GM21529 (cell line): ENCODE measurements around the gene HERC4.
"Not testable (repeated sequence)": the region's sequence is repeated elsewhere in the genome, so short reads cannot be mapped to it uniquely, and the experiment has no call there.

Source experiments
- ATAC-seq: cut with Tn5 transposase; IDR thresholded peaks from one replicate; pipeline ENCODE4 v1.9.1; 2021; ENCODE audit not compliant: unreplicated experiment

Gene HERC4

DNA sequence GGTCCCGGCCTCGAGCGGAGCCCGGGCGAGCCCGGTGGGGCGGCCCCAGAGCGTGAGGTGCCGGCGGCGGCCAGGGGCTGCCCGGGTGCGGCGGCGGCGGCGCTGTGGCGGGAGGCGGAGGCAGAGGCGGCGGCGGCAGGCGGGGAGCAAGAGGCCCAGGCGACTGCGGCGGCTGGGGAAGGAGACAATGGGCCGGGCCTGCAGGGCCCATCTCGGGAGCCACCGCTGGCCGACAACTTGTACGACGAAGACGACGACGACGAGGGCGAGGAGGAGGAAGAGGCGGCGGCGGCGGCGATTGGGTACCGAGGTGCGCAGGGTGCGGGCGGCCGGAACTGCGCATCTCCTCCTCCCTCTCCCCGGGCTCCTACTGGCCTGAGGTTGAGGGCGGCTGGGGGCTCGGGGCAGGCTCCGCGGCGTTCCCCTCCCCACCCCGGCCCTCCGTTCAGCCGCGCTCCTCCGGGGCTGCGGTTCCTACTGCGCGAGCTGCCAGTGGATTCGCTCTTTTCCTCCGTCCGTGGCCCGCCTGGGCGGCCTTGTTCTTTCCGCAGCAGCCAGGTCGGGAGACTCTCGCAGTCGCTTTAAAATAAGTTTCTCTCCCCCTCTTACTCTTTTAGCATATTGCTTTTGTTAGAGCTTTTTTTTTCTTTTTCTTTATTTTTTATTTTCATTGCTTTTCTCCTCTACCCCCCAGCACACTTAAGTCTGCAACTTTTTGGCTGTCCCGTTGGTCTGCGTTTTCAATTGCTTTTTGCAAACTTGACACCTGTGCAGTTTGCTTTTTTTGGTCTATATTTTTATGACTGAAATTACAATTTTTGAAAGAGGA, 190.0 kb downstream of the HERC4 start:
- peak; percentile 64 for ATAC-seq

DNA sequence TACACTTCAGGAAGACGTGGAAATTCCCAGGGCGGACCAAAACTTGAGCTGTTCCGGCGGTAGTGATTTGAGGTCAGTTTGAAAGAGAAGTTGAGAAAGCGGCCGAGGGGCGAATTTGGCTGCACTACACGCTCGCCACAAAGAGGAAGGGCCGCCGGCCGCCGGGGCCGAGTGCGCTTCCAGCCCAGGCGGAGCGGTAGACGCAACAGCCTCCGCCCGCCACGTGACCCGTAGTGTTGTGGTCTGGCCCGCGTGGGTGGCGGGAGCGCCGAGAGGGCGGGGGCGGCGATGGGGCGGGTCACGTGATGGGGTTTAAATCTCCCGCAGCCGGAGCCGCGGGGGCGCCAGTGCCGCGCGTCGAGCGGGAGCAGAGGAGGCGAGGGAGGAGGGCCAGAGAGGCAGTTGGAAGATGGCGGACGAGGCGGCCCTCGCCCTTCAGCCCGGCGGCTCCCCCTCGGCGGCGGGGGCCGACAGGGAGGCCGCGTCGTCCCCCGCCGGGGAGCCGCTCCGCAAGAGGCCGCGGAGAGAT, 190.7 kb downstream of the HERC4 start, which contains the start of gene SIRT1:
Gene SIRT1 (plus strand): TSS at position 344 of the 529 bp plus-strand sequence. CDS start 66 bp downstream, at position 410.
- ATAC-seq, result peak; percentile 83

DNA sequence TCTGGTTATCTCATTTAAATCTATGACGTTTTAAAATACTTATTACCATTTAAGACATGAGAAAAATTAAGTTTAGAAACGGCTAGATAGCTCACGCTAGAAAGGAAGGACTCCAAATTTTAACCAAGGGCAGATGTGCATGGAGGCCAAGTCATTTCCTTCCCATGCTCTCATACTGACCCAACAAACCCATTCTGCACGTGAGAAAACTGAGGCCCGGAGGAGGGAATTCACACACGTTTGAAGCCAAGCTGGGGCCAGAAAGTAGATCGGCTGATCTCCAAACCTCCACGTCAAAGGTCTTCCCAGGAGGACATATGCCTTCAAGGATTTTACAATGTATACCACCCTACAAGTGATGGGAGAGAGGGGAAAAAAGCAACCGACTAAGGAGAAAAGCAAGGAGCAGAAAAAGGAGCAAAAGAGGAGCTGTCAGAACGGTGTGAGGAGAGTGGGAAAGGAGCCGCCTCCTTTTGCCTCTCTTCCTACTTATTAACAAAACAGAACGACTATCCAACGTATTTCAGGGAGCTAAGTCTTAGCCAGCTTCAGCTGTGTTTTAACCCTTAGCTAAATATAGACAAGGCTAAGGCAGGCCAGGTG, 191.3 kb downstream of the HERC4 start:
- no peak for ATAC-seq

DNA sequence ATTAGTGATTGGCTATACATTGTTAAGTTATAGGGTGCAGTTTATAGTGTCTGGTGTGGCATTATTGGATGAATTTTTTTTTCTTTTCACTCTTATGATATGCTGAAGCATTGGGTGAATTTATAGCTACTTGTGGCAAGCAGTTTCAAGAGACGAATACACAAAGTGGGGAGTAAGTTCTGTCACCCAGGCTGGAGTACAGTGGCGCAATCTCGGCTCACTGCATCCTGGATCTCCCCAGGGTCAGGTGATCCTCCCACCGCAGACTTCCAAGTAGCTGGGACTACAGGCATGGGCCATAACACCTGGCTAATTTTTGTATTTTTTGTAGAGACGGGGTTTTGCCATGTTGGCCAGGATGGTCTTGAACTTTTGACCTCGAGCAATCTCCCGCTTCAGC, 196.9 kb downstream of the HERC4 start:
- no peak for ATAC-seq

DNA sequence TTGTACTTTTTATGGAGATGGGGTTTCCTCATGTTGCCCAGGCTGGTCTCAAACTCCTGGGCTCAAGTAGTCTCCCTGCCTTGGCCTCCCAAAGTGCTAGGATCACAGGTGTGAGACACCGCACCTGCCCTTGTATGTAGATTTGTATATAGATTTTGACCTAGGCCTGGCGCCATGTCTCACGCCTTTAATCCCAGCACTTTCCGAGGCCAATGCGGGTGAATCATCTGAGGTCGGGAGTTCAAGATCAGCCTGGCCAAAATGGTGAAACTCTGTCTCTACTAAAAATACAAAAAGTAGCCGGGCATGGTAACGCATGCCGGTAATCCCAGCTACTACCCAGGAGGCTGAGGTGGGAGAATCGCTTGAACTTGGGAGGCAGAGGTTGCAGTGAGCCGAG, 197.7 kb downstream of the HERC4 start:
- ATAC-seq, result not testable (repeated sequence)

DNA sequence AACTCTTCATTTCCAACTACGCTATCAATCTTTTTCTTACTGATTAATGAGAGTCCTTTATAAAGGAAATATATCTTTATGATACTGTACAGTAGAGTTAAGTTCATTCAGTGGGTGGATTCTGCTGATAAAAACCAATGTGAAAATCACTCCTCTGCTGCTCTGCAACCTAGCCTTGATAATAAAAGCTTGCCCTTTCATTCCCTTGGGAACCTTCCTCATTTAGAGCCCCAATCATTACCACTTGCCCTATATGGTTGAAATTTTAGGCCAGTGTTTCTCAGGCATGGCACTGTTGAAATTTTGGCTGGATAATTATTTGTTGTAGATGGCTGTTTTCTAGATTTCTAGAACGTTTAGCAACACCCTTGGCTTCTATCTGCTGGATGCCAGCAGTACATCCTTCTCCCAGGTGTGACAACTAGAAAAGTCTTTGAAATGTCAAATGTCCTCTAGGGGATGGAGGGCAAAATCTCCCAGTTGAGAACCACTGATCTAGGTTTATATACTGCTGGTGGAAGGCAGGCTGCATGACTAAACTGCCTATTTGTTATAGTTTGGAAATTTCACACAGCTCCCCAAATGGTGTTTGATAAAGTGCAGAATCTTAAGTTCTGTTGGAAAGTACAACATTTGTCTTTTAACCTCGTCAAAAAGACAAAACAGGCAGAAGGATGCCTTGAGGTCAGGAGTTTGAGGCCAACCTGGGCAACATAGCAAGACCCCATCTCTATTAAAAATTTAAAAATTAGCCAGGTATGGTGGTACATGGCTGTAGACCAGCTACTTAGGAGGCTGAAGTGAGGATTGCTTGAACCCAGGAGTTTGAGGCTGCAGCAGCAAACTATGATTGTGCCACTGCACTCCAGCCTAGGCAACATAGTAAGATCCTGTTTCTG, 199.5 kb downstream of the HERC4 start:
- no peak for ATAC-seq
